Upper lobe of left lung (tissue), 6 donors: ENCODE results near the gene PDE8A. TPM values are rescaled to one million over a fixed set of nuclear protein-coding genes. Genes with fewer than 3 reads are reported as not detected.
A peak's percentile ranks its signal among the peaks of the same experiment; 100 is the strongest.
"Not testable (repeated sequence)": the region's sequence is repeated elsewhere in the genome, so short reads cannot be mapped to it uniquely, and the experiment has no call there.

ENCODE experiments used
- ATAC-seq, 2 donors: fragments of 200-7000 bp; cut with Tn5 transposase; one replicate each; pipeline ENCODE4 v1.9.1; 2022; ENCODE audit warnings: mild to moderate bottlenecking in 2 of 2, moderate library complexity in 2 of 2; ENCODE audit not compliant: low FRiP score in 2 of 2
- DNase-seq, 2 donors: peaks; one replicate each; pipeline ENCODE4 v3.0.0-alpha.2; 2019 to 2020
- H3K27ac ChIP-seq, 4 donors: fragments of 200-600 bp; sonication (generic); one replicate each; pipeline ENCODE4 v1.5.1; 2016 to 2019
- H3K27me3 ChIP-seq, 4 donors: fragments of 200-600 bp; sonication (generic); one replicate each; pipeline ENCODE4 v1.5.1; 2017 to 2019
- H3K36me3 ChIP-seq, 4 donors: fragments of 200-600 bp; sonication (generic); one replicate each; pipeline ENCODE4 v1.5.1; 2016 to 2019
- H3K4me1 ChIP-seq, 4 donors: fragments of 200-600 bp; sonication (generic); one replicate each; pipeline ENCODE4 v1.5.1; 2018 to 2019
- H3K4me3 ChIP-seq, 4 donors: fragments of 200-600 bp; sonication (generic); one replicate each; pipeline ENCODE4 v1.5.1; 2017 to 2019; ENCODE audit warnings: mild to moderate bottlenecking in 2 of 4, moderate library complexity in 1 of 4
- H3K9me3 ChIP-seq, 4 donors: fragments of 200-600 bp; sonication (generic); one replicate each; pipeline ENCODE4 v1.5.1; 2018 to 2019
- CTCF ChIP-seq, 6 experiments: fragments of 450-650 bp in 4 of 6; fragments of 200-600 bp in 2 of 6; sonication (generic) in 2 of 6; IDR thresholded peaks; one replicate each; pipeline ENCODE4 v1.5.1; 2016 to 2019; ENCODE audit warnings: antibody characterized with exemption in 6 of 6
- EP300 ChIP-seq, 4 donors: sonication (generic); formaldehyde crosslinking; IDR thresholded peaks; one replicate each; pipeline ENCODE4 v1.5.1; 2017; ENCODE audit warnings: antibody characterized with exemption in 4 of 4, control low read depth in 2 of 4
- POLR2A ChIP-seq, 4 donors: fragments of 450-650 bp; IDR thresholded peaks; one replicate each; pipeline ENCODE4 v1.5.1; 2016 to 2017; ENCODE audit warnings: antibody characterized with exemption in 4 of 4, mild to moderate bottlenecking in 2 of 4
- POLR2AphosphoS5 ChIP-seq, 2 donors: sonication (generic); formaldehyde crosslinking; IDR thresholded peaks; one replicate each; pipeline ENCODE4 v1.5.1; 2017; ENCODE audit warnings: antibody characterized with exemption in 2 of 2
- WGBS, 2 donors: methylation state at CpG; one replicate each; pipeline ENCODE4 v1.1.5; 2017 to 2018; 5-methylcytosine and 5-hydroxymethylcytosine counted together
- total RNA-seq, 6 donors: library from RNA; depleted of rRNA in 4 of 6; stranded (reverse); fragments of >200 nt in 4 of 6; gene quantifications; one replicate each; pipeline versions ENCODE4 v1.1.0 to v1.2.1, GENCODE V29; 2016 to 2021
- donor health status: DM: no; HTN: no; CAD: no; lungs with moderate emphysema.
- donor health status: DM: no; HTN: yes; CAD: no; lungs with severe emphysema.

Gene PDE8A
- total RNA-seq, 6 donors from 2014 or later, result 36.5 to 66.0 (median 48.4) TPM

- H3K4me1 ChIP-seq, result peaks cover 0 to 10% (median 5%) of the 10 kb centered on the region in 4 donors
- DNase-seq (no peak), ATAC-seq (no peak)
- no peak overlapping the region for H3K27ac ChIP-seq
- WGBS, 2 donors, result 75 to 78% methylated on average over 6 of the region's 6 CpGs
- peaks cover 0 to 19% (median 11%) of the 10 kb centered on the region in 4 donors for H3K9me3 ChIP-seq
- no peaks in the 10 kb centered on the region for H3K36me3 ChIP-seq
- H3K4me3 ChIP-seq, result no peak overlapping the region
- no peak for TF ChIP-seq EP300 (IDR thresholded peaks at IDR 0.05)
- TF ChIP-seq CTCF (IDR thresholded peaks at IDR 0.05), result no peak
- TF ChIP-seq POLR2AphosphoS5 (IDR thresholded peaks at IDR 0.05), result no peak
- no peak for TF ChIP-seq POLR2A (IDR thresholded peaks at IDR 0.05)
- H3K27me3 ChIP-seq, result peaks cover 0 to 5% (median 0%) of the 10 kb centered on the region in 4 donors
These were observed 191.3 kb downstream of the PDE8A start for GRCh38 chr15:85172846-85173490.

DNA sequence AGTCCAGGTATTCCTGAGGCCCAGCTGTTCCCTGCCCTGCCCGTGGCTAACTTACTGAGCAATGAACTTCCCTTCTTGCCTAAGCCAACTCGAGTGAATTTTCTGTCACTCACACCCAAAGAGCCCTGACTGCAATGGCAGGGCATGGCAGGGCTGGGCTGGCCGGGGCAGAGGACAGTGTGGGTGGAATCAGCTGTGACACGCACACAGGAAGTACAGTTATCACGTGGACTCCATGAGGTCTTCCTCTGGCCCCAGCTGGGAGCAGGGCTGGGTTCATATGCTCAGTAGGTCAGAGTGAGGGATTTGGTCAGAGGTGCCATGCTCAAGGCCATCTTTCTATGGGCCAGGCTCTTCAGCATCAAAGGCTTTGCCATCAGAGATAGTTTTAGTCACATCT lies 192.0 kb downstream of the PDE8A start:
- not testable (repeated sequence) for H3K27ac ChIP-seq, H3K27me3 ChIP-seq, H3K4me3 ChIP-seq, ATAC-seq, H3K36me3 ChIP-seq, H3K4me1 ChIP-seq
- peak in 1 of 2 donors; percentile 32 for DNase-seq
- WGBS, 2 donors, result 56 to 89% methylated on average over 3 to 4 of the region's 5 CpGs
- peaks cover 0 to 19% (median 11%) of the 10 kb centered on the region in 4 donors for H3K9me3 ChIP-seq

GRCh38 chr15:85174521-85174920 lies 192.9 kb downstream of the PDE8A start:
- Histone ChIP-seq H3K9me3 (peaks cover 0 to 19% (median 11%) of the 10 kb centered on the region in 4 donors), H3K27me3 (no peaks in the 10 kb centered on the region), H3K4me3 (no peak overlapping the region), H3K36me3 (no peaks in the 10 kb centered on the region), H3K27ac (no peak overlapping the region), H3K4me1 (no peaks in the 10 kb centered on the region)
- WGBS, 2 donors, result 87 to 96% methylated on average over 4 of the region's 4 CpGs
- TF ChIP-seq EP300 (IDR thresholded peaks at IDR 0.05) (no peak), CTCF (IDR thresholded peaks at IDR 0.05) (no peak), POLR2AphosphoS5 (IDR thresholded peaks at IDR 0.05) (no peak), POLR2A (IDR thresholded peaks at IDR 0.05) (no peak)
- no peak for DNase-seq
- ATAC-seq, result no peak

GRCh38 chr15:85177042-85177515 lies 195.4 kb downstream of the PDE8A start:
- whole genome bisulfite sequencing, 2 donors, result 78 to 80% methylated on average over 8 of the region's 8 CpGs
- not testable (repeated sequence) for H3K9me3 ChIP-seq, H3K4me1 ChIP-seq, H3K36me3 ChIP-seq, H3K4me3 ChIP-seq, H3K27ac ChIP-seq, H3K27me3 ChIP-seq
- ATAC-seq (peak in 1 of 2 donors; percentile 54), DNase-seq (peak in 1 of 2 donors; percentile 60)

DNA sequence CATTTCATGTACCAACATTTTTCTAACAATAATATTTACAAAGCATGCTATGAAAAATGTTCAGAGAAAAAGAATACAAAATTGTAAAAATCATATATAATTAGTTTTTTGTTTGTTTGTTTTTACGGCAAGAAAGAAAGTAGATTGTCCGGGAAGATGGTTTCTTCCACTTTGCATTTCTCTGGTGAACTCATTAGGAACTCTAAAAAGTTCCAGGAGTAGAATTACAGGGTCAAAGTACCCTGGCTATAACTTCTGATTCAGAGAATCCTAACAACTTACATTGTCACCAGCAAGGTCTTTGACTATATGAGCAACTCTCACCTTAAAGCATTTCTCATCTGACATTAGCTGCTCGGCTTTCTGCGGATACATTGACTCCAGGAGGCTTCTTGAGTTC lies 196.7 kb downstream of the PDE8A start:
- no peak for DNase-seq
- WGBS, 2 donors, result 90 to 99% methylated on average over 4 of the region's 4 CpGs
- ATAC-seq, result no peak

More for the DNA sequence above, 196.7 kb downstream of the PDE8A start:
- no peaks in the 10 kb centered on the region for H3K36me3 ChIP-seq
- no peaks in the 10 kb centered on the region for H3K27me3 ChIP-seq
- H3K4me1 ChIP-seq, result no peaks in the 10 kb centered on the region
- H3K9me3 ChIP-seq, result no peaks in the 10 kb centered on the region
- TF ChIP-seq EP300 (IDR thresholded peaks at IDR 0.05) (no peak), CTCF (IDR thresholded peaks at IDR 0.05) (no peak), POLR2A (IDR thresholded peaks at IDR 0.05) (no peak), POLR2AphosphoS5 (IDR thresholded peaks at IDR 0.05) (no peak)
- H3K27ac ChIP-seq, result no peak overlapping the region
- H3K4me3 ChIP-seq, result no peak overlapping the region
